GM18502 (cell line): Measurements from ENCODE around the gene OR8B8.
"Not testable (repeated sequence)": the region's sequence is repeated elsewhere in the genome, so short reads cannot be mapped to it uniquely, and the experiment has no call there.

Experiments used
- ATAC-seq: cut with Tn5 transposase; IDR thresholded peaks from one replicate; pipeline ENCODE4 v1.9.1; 2021; ENCODE audit warnings: mild to moderate bottlenecking; ENCODE audit not compliant: unreplicated experiment, poor library complexity

The OR8B8 gene, protein sequence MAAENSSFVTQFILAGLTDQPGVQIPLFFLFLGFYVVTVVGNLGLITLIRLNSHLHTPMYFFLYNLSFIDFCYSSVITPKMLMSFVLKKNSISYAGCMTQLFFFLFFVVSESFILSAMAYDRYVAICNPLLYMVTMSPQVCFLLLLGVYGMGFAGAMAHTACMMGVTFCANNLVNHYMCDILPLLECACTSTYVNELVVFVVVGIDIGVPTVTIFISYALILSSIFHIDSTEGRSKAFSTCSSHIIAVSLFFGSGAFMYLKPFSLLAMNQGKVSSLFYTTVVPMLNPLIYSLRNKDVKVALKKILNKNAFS

DNA sequence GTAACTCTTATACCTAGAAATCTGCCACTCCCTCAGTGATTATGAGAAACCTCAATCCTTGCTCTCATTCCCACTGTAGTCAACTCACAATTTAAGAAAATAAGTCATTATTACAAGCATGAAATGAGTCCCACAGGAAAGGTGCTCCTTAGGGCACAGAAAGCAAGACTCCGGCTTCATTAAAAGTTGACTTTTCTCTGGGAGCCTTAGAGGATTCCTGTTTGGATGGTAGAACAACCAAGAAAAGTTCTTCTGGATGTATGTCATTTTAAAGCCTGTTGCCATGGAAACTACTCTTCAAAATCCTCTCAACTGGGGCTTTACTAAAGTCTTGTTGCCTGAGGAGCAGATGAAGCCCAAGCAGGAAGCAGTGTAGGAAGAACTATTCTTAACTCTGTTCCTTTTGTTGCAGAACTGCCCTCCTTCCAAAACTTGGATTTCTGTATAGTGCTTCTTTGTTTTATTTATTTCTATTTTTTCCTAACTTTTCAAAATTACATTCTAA lies at the start of gene OR8B8:
TSS of gene OR8B8 (minus strand) at position 51 of the 505 bp plus-strand sequence. CDS start 4,611 bp downstream, outside the sequence.
- no peak for ATAC-seq

DNA sequence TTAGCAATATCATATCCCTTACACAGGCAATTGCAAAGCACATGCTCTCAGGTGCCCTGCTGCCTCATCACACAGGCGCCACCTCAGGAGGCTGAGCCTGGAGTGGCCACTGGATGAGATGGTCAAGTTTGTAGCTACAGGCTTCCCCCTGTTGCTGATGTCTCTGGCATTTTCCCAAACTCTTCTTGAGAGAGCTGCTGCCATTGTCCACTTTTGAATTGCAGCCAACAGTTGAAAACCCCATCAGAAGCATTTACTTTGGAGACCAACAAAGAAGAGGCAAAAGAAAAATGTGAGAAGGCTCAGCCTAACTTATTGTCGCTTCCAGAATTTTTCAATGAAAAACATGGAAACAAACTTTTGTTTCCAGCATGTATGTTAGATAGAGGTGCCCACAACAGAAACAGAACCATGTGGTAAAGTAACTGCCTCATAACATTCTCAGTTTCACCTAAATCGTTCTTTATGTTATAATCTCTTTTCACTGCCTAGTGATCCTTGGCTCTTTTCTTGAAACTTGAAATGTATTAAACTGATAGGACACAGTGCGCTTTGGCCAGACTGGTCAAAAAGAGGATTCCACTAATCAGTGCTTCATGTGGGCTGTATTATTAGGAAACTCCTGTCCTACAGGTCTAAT lies 47.6 kb upstream of the OR8B8 start:
- ATAC-seq = no peak

DNA sequence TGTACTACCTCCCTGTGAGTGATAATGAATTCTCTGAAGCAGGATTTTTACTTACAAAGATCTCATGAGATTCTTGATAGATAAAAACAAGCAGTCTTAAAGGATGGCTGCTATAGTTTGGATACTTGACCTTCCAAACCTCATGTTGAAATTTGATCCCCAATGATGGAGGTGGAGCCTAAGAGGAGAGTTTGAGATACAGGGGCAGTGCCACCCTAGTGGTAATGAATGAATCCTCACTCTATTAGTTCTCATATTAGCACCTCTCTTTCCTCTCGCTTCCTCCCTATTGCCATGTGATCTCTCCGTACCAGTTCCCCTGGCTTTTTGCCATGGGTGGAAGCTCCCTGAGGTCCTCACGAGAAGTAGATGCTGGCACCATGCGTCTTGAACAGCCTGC lies 37.9 kb upstream of the OR8B8 start:
- no peak for ATAC-seq

GRCh38 chr11:124482362-124483147 lies 37.1 kb upstream of the OR8B8 start:
- no peak for ATAC-seq

- ATAC-seq = peak; percentile 77
These were observed 36.1 kb upstream of the OR8B8 start for GRCh38 chr11:124481365-124482323.

DNA sequence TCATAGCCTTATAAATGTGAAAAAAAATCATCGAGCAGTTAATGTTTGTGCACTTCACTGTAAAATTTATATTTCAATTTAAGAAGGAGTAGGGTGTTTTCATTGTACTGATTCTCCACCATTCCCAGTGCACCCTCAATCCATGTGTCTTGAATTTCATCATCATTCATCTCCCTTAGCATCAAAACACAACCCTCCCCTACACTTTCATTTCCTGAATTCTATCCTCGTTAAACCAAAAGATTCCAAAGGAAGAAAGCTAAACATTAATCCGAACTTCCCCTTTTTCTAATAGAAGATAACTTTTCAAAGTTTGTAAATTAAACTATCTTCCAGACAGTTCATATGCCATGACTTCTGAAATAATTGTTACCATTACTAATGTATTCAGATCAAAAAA lies 34.1 kb upstream of the OR8B8 start:
- ATAC-seq = no peak

- ATAC-seq = no peak
These were observed 29.8 kb upstream of the OR8B8 start for GRCh38 chr11:124475265-124475664.

DNA sequence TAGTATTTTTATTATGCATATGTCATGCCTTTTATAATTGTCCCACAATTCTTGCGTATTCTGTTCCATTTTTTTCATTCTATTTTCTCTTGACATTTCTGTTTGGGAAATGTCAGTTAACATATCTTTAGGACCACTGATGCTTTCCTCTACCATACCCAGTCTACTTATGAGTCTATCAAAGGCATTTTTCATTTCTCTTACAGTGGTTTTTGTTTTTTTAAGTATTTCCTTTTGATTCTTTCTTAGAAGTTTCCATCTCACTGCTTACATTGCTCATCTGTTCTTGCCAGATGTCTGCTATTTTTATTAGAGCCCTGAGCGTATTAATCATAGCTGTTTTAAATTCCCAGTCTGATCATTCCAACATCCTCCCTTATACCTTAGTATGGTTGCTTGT lies 29.3 kb upstream of the OR8B8 start:
- no peak for ATAC-seq

- no peak for ATAC-seq
These were observed 28.6 kb upstream of the OR8B8 start for GRCh38 chr11:124474079-124474478.

- no peak for ATAC-seq
These were observed 28.0 kb upstream of the OR8B8 start for GRCh38 chr11:124473476-124473875.

GRCh38 chr11:124470561-124471227 lies 25.2 kb upstream of the OR8B8 start:
- no peak for ATAC-seq

GRCh38 chr11:124467381-124467927 lies 22.0 kb upstream of the OR8B8 start:
- no peak for ATAC-seq

- ATAC-seq = no peak
These were observed 19.9 kb upstream of the OR8B8 start for GRCh38 chr11:124465368-124465767.

- no peak for ATAC-seq
These were observed 18.5 kb upstream of the OR8B8 start for GRCh38 chr11:124463990-124464389.

- no peak for ATAC-seq
These were observed 17.8 kb upstream of the OR8B8 start for GRCh38 chr11:124463324-124463723.

GRCh38 chr11:124460459-124460858 lies 15.0 kb upstream of the OR8B8 start:
- no peak for ATAC-seq

DNA sequence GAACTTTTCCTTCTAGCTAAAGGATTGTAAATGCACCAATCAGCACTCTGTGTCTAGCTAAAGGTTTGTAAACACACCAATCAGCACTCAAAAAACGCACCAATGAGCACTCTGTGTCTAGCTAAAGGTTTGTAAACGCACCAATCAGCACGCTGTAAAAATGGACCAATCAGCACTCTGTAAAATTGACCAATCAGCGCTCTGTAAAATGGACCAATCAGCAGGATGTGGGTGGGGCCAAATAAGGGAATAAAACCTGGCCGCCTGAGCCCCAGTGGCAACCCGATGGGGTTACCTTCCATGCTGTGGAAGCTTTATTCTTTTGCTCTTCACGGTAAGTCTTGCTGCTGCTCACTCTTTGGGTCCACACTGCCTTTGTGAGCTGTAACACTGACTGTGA lies 13.9 kb upstream of the OR8B8 start:
- not testable (repeated sequence) for ATAC-seq

DNA sequence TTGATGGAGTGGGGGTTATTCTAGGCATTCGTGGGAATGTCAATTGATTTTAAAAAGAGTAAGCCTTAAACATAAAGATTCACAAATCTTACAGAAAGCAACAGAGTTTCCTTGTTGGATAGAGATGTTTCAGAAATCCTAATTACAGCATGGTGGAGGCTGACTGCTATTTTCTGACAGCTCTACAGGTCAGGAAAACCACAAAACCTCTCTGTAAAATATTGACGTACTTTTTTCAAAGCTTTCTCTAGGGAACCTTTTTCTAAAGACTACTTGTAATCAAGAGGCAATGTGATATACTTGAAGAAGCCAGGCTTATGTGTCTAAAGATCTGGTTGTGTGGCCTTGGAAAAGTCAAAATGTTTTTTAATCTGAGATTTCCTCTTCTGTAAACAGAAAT lies 9.1 kb upstream of the OR8B8 start:
- no peak for ATAC-seq

DNA sequence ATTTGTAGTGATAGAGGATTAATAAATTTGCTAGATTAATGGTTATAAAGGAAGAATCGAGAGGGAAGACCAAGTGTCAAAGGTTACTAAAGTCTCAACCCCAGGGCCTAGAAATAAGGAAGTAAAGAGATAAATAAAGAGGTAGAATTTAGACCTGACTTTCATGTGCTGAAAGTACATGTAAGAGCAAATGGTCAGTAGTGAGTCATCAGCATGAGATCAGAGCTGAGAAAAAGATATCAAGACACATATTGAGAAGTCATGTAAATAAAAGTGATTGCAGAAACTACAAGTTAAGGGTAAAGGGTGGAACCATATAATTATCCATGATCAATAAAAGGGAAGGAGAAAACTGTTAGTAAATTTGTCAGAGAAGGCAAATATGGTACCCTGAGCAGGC lies 1.4 kb upstream of the OR8B8 start:
- ATAC-seq = no peak
